Measurements from ENCODE around the gene EHD4. TPM values are rescaled to one million over a fixed set of nuclear protein-coding genes. Genes with fewer than 3 reads are reported as not detected.

Gene EHD4
- total RNA-seq, 2 experiments from 2014 or later: 6.9 to 8.0 TPM

DNA sequence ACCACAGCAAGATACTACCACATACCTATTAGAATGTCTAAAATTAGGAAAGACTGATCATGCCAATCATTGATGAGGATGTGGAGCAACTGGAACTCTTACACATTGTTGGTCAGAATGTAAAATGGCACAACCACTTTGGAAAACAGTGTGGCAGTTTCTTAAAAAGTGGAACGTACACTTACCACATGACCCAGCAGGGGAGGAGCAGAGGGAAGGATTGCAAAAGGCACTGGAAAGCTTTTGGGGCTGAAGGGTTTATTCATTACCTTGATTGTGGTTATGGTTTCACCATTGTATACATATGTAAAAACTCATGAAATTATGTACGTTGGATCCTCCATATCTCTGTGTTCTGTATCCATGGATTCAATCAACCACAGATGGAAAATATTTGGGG is 3.3 kb upstream of the EHD4 start:
- H3K9me3 Mint-ChIP-seq (ENCODE audit: insufficient read depth): no peaks in the 10 kb centered on the region

DNA sequence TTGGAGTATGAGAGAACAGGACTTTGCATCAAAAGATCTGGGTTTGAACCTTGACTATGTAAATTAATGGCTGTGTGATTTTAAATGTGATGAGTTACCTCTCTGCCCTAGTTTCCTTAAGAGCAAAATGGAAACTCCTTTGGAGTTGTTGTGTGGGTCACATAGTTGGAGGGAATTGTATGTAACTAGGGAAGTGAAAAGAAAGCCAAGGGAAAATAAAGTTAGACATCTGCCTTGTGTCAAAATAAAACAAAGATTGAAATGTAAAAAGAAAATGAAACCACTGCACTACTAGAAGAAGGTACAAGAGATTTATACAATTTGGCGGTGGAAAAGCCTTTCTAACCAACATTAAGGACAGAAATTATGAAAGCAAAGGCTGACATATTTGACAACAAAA is 1.7 kb upstream of the EHD4 start:
- POLR2A ChIA-PET: interaction anchor here (5.3 kb wide), 1 partner anchor 38 kb away, joined by 45 read pairs; no protein-coding TSS in a partner anchor
- ATAC-seq (no peak), DNase-seq (no peak)

More for the DNA sequence above, 3.3 kb upstream of the EHD4 start:
- ChIA-PET CTCF (no interaction called here), POLR2A (no interaction called here)
- Mint-ChIP-seq H3K27me3 (ENCODE audit: low read depth) (peaks cover 28% of the 10 kb centered on the region), H3K36me3 (ENCODE audit: low read depth) (no peaks in the 10 kb centered on the region), H3K27ac (no peak overlapping the region), H3K4me3 (no peak overlapping the region), H3K4me1 (ENCODE audit: low read depth) (peaks cover 31% of the 10 kb centered on the region)
- DNase-seq (no peak), ATAC-seq (no peak)

DNA sequence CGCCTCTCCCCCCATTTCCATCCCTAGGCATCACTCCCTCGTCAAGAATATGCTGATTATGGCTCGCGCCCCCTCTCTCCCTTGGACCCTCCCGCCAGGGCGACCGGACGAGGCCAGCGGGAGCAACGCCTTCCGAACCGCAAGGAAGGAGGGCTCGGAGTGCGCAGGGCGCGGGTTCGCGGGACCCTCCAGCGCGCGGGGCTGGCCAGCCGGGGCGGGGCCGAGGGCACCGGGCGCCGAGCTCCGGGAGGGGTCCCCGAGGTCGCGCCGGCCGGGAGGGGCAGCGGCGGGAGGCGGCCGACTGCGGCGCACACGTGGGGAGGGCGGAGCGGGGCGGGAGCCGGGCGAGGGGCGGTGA is 483 bp downstream of the EHD4 start:
- H3K4me1 Mint-ChIP-seq (ENCODE audit: low read depth): peaks cover 47% of the 10 kb centered on the region
- peaks cover 8% of the 10 kb centered on the region for H3K36me3 Mint-ChIP-seq (ENCODE audit: low read depth)
- ATAC-seq (no peak), DNase-seq (no peak)
- ChIA-PET POLR2A (interaction anchor here (1.3 to 5.3 kb wide), 2 partner anchors 12 to 36 kb away, joined by 3 to 45 read pairs; no protein-coding TSS in a partner anchor), CTCF (interaction anchor here (0.6 to 5.2 kb wide), 11 partner anchors 12 to 413 kb away, joined by 3 to 32 read pairs (median 5); partner anchors contain the start of gene MAPKBP1)
- H3K4me3 Mint-ChIP-seq: peak overlapping the region; percentile 83
- no peaks in the 10 kb centered on the region for H3K9me3 Mint-ChIP-seq (ENCODE audit: insufficient read depth)
- H3K27ac Mint-ChIP-seq: peak overlapping the region; percentile 83
- peaks cover 22% of the 10 kb centered on the region for H3K27me3 Mint-ChIP-seq (ENCODE audit: low read depth)

More for the DNA sequence above, 1.7 kb upstream of the EHD4 start:
- CTCF ChIA-PET: interaction anchor here (1.1 to 5.2 kb wide), 4 partner anchors 9 to 201 kb away, joined by 3 to 32 read pairs (median 10); partner anchors contain the start of gene MAPKBP1
- Mint-ChIP-seq H3K9me3 (ENCODE audit: insufficient read depth) (no peaks in the 10 kb centered on the region), H3K4me3 (no peak overlapping the region), H3K27ac (no peak overlapping the region), H3K27me3 (ENCODE audit: low read depth) (peaks cover 22% of the 10 kb centered on the region), H3K4me1 (ENCODE audit: low read depth) (peaks cover 41% of the 10 kb centered on the region), H3K36me3 (ENCODE audit: low read depth) (peaks cover under 1% of the 10 kb centered on the region)

DNA sequence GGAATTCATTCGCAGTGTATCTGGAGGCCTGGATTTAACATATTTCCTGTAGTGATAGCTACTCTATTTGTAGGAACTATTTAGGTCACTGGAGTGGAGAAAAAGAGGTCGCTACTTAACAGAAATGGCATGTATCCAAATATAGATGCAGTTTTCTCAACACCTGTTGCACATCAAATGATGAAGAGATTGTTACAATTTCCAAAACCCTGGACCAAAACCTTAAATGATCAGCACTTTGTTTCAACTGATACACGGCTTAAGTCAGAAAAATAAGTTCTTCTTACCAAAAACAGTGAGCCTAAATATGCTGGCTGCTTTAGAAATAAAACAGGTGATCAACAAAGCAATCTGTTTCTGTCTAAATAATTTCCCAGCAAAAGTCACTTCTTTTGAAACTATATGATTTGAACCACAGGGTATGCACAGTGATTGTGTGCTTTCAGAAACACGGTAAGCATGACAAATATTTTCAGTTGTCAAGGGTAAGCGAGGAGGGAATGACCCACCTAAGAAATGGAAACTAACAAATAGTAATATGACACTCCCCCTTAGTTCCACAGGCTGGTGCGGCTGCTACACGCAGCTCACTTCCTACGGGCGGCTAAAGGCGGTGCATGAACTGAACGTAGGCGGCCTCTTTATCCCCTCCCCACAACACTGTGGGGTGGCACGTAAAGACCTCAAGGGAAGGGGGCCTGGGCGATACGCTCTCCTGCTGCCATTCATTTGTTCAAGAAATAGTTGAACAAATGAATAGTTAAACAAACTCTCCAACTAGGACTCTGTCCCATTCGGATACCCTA is 1.1 kb downstream of the EHD4 start:
- Mint-ChIP-seq H3K4me3 (peak overlapping the region; percentile 80), H3K27me3 (ENCODE audit: low read depth) (peaks cover 22% of the 10 kb centered on the region), H3K27ac (peak overlapping the region; percentile 83), H3K36me3 (ENCODE audit: low read depth) (peaks cover 8% of the 10 kb centered on the region), H3K9me3 (ENCODE audit: insufficient read depth) (no peaks in the 10 kb centered on the region), H3K4me1 (ENCODE audit: low read depth) (peaks cover 50% of the 10 kb centered on the region)
- POLR2A ChIA-PET: interaction anchor here (5.3 kb wide), 1 partner anchor 35 kb away, joined by 45 read pairs; no protein-coding TSS in a partner anchor
- CTCF ChIA-PET: interaction anchor here (0.9 to 5.2 kb wide), 9 partner anchors 11 to 275 kb away, joined by 4 to 32 read pairs (median 8); partner anchors contain the start of gene MAPKBP1
- peak; percentile 59 for ATAC-seq
- DNase-seq: peak; percentile 76

DNA sequence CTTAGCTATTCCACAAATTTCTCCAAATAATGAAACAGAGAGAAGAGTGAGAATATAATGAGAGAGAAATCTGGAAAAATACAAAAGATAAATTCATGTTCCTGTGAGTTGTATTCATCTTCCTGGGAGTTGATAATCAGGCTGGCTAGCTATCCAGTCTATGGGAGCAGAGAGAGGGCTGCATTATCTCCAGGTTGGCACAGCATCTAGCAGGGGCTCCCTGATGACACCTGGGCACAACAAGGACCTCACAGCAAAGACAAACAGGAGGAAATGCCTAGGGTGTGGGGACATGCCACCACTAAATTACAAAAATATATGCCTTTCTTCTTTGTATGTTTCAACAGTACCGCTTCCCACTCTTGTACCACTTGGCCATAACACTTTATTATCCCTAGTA is 1.9 kb downstream of the EHD4 start:
- ChIA-PET CTCF (interaction anchor here (0.8 to 5.2 kb wide), 8 partner anchors 13 to 197 kb away, joined by 3 to 32 read pairs (median 8); partner anchors contain the start of gene MAPKBP1), POLR2A (interaction anchor here (1.6 to 5.3 kb wide), 2 partner anchors 34 to 310 kb away, joined by 5 to 45 read pairs; partner anchors contain the start of gene MGA)
- Mint-ChIP-seq H3K4me1 (ENCODE audit: low read depth) (peaks cover 55% of the 10 kb centered on the region), H3K27ac (peak overlapping the region; percentile 26), H3K4me3 (peak overlapping the region; percentile 80), H3K36me3 (ENCODE audit: low read depth) (peaks cover 8% of the 10 kb centered on the region), H3K9me3 (ENCODE audit: insufficient read depth) (no peaks in the 10 kb centered on the region), H3K27me3 (ENCODE audit: low read depth) (peaks cover 17% of the 10 kb centered on the region)
- DNase-seq (no peak), ATAC-seq (no peak)

DNA sequence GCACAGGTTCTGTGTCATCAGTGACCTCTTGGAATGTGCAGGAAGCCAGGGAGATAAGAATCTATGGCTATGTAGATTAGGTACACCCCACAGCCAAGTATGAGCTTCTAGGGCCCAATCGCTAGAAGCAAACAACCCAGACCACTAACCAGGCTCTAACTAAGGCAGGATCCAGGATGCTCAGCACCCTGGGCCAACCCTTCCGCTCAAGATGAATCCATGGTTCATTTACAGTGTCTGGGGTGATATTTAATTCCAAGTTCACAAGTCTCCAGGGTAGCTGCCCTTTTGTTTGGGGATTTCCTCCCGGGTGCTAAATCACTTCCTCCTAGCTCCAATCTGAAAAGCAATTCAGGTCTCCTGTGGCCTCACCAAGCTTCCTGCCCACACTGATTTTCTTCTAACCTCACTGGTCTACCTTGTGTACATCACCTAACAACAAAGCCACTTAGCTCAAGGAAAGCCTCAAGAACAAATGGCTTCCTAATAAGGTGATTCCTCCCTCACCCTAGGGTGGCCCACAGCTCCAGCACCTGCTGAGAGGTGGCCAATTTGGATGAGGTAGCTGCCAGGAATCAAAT is 2.4 kb downstream of the EHD4 start:
- DNase-seq: peak; percentile 72
- CTCF ChIA-PET: interaction anchor here (0.8 to 5.2 kb wide), 8 partner anchors 14 to 197 kb away, joined by 3 to 32 read pairs (median 8); partner anchors contain the start of gene MAPKBP1
- Mint-ChIP-seq H3K27me3 (ENCODE audit: low read depth) (peaks cover 15% of the 10 kb centered on the region), H3K9me3 (ENCODE audit: insufficient read depth) (no peaks in the 10 kb centered on the region), H3K4me1 (ENCODE audit: low read depth) (peaks cover 56% of the 10 kb centered on the region), H3K27ac (peak overlapping the region; percentile 26), H3K4me3 (peak overlapping the region; percentile 34), H3K36me3 (ENCODE audit: low read depth) (peaks cover 8% of the 10 kb centered on the region)
- POLR2A ChIA-PET: interaction anchor here (0.7 to 5.3 kb wide), 3 partner anchors 34 to 310 kb away, joined by 4 to 45 read pairs (median 5); partner anchors contain the start of gene MGA
- peak; percentile 7 for ATAC-seq

DNA sequence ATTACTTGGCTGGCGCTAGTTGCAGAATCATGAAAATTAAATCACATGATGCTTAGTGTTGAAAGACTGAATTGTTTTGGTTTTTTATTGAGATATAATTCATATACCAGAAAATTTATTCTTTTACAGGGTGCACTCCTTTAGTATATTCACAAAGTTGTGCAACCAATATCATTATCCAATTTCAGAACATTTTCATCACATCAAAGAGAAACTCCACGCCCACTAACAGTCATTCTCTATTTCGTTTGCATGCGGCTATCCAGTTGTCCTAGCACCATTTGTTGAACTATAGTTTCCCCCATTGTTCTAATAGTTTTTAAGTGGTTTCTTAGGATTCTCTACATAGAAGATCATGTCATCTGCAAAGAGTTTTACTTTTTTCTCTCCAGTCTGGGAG is 3.7 kb downstream of the EHD4 start:
- ChIA-PET CTCF (interaction anchor here (2.7 kb wide), 1 partner anchor 32 kb away, joined by 23 read pairs; no protein-coding TSS in a partner anchor), POLR2A (interaction anchor here (0.7 kb wide), 2 partner anchors 36 to 1495 kb away, joined by 3 to 5 read pairs; no protein-coding TSS in a partner anchor)
- H3K36me3 Mint-ChIP-seq (ENCODE audit: low read depth): peaks cover 8% of the 10 kb centered on the region

DNA sequence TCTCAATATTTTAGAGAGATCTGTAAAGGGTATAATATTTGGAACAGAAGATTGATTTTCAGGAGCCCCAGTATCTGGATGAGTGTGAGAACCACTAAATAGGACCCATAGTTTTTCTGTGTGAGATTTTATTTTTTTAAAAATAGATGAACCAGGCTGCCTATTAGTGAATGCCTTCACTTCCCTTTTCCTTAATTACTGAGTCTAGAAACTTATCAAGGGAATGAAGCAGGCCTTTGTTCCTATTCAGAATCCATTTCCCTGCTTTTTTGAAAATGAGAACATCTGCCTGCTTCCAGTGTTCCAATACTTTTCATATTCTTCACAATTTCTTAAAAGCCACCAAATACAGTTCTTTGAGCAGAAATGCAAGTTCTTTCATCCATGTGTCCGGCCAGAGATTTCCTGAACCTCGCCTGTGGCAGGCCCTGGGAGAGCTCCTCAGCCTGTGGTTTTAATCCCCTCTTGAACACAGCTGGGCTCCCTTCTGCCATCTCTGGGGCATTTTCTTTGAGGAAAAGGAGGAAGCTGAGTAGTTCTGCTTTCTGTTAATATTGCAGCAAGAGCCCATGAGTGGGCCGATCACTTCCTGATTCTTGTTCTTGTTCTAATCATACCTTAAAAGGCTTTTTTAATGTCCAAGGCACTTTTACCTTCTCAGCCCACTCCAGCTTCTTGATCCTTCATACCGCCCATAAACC is 4.7 kb downstream of the EHD4 start:
- Mint-ChIP-seq H3K27ac (no peak overlapping the region), H3K36me3 (ENCODE audit: low read depth) (peaks cover 8% of the 10 kb centered on the region), H3K4me1 (ENCODE audit: low read depth) (peaks cover 48% of the 10 kb centered on the region), H3K4me3 (no peak overlapping the region), H3K9me3 (ENCODE audit: insufficient read depth) (no peaks in the 10 kb centered on the region), H3K27me3 (ENCODE audit: low read depth) (peaks cover 6% of the 10 kb centered on the region)
- POLR2A ChIA-PET: interaction anchor here (1.6 kb wide), 1 partner anchor 27 kb away, joined by 3 read pairs; no protein-coding TSS in a partner anchor
- DNase-seq (no peak), ATAC-seq (no peak)
- CTCF ChIA-PET: interaction anchor here (1.2 to 1.4 kb wide), 2 partner anchors 22 to 117 kb away, joined by 3 to 8 read pairs; no protein-coding TSS in a partner anchor

More for the DNA sequence above, 3.7 kb downstream of the EHD4 start:
- Mint-ChIP-seq H3K27ac (no peak overlapping the region), H3K9me3 (ENCODE audit: insufficient read depth) (no peaks in the 10 kb centered on the region), H3K27me3 (ENCODE audit: low read depth) (peaks cover 6% of the 10 kb centered on the region), H3K4me3 (no peak overlapping the region), H3K4me1 (ENCODE audit: low read depth) (peaks cover 53% of the 10 kb centered on the region)
- ATAC-seq: no peak
- DNase-seq: no peak

DNA sequence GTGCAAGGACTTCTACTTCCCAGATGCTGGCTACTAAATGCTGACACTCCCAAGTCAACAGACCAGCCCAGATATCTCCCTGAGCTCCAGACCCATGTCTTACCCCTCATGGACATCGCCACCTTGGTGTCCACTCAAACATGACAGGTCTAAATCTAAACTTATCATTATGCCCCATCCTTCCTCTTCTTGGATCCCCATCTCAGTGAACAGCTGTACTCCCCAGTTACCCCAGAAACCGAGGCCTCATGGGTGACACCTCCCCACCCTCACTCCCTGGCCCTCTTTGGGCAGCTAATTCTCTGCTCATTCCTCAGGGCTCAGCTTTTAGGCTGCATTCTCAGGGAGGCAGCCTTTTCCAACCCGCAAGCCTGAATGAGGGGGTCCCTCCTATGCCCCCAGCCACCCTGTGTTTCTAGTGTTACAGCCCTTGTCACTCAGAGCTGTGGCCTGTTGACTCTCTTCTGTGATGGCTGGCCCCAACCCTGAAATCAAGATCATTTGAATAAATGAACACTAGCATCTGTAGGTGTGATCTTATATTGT is 5.4 kb downstream of the EHD4 start:
- DNase-seq: no peak
- Mint-ChIP-seq H3K4me1 (ENCODE audit: low read depth) (peaks cover 46% of the 10 kb centered on the region), H3K27ac (no peak overlapping the region), H3K27me3 (ENCODE audit: low read depth) (peaks cover 6% of the 10 kb centered on the region), H3K4me3 (no peak overlapping the region), H3K36me3 (ENCODE audit: low read depth) (peaks cover 8% of the 10 kb centered on the region), H3K9me3 (ENCODE audit: insufficient read depth) (no peaks in the 10 kb centered on the region)
- no peak for ATAC-seq
- ChIA-PET CTCF (interaction anchor here (1.0 to 1.4 kb wide), 4 partner anchors 14 to 192 kb away, joined by 3 to 8 read pairs (median 4); partner anchors contain the start of gene MAPKBP1), POLR2A (interaction anchor here (0.7 to 1.6 kb wide), 2 partner anchors 15 to 26 kb away, joined by 3 read pairs; no protein-coding TSS in a partner anchor)

DNA sequence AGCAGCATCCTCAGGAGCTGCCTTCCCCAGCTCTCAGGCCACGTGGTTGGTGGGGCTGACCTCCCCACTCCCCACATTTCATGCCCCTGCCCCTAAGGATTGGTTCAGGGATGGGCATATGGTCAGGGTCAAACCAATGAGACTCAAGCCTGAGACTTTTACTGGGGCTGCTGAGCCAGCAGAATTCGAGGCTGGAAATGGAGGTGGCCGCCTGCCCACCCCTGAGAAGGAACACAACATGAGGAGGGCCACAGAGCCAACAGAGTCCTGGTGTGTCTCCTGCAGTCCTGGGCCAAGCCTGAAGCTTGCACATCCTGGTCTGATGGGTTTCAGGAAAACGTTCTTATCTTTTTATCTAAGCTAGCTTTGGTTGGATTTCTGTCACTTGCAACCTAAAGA is 5.9 kb downstream of the EHD4 start:
- ATAC-seq: no peak
- Mint-ChIP-seq H3K9me3 (ENCODE audit: insufficient read depth) (no peaks in the 10 kb centered on the region), H3K27ac (no peak overlapping the region), H3K4me3 (no peak overlapping the region), H3K36me3 (ENCODE audit: low read depth) (peaks cover 8% of the 10 kb centered on the region), H3K4me1 (ENCODE audit: low read depth) (peaks cover 45% of the 10 kb centered on the region), H3K27me3 (ENCODE audit: low read depth) (peaks cover 6% of the 10 kb centered on the region)
- DNase-seq: no peak
- CTCF ChIA-PET: interaction anchor here (1.0 to 1.4 kb wide), 3 partner anchors 13 to 192 kb away, joined by 3 to 8 read pairs (median 5); partner anchors contain the start of gene MAPKBP1
- POLR2A ChIA-PET: interaction anchor here (0.7 to 1.6 kb wide), 2 partner anchors 16 to 25 kb away, joined by 3 read pairs; no protein-coding TSS in a partner anchor
